Peyer's patch (tissue), 4 donors: ENCODE data around the gene GTPBP6.

Experiments used
- CTCF ChIP-seq, 6 experiments: fragments of 450-650 bp in 4 of 6; fragments of 200-600 bp in 2 of 6; sonication (generic) in 1 of 6; IDR thresholded peaks; one replicate each; pipeline ENCODE4 v1.5.1; 2017 to 2019; ENCODE audit warnings: antibody characterized with exemption in 6 of 6, mild to moderate bottlenecking in 3 of 6, moderate library complexity in 1 of 6
- POLR2A ChIP-seq, 2 donors: fragments of 450-650 bp; IDR thresholded peaks; one replicate each; pipeline ENCODE4 v1.5.1; 2017; ENCODE audit warnings: antibody characterized with exemption in 2 of 2, mild to moderate bottlenecking in 2 of 2, moderate library complexity in 2 of 2

GRCh38 chrX:276581-277201 is 41.9 kb downstream of the GTPBP6 start:
- TF ChIP-seq CTCF (IDR thresholded peaks at IDR 0.05) (no peak), POLR2A (IDR thresholded peaks at IDR 0.05) (no peak)
